GM12878 (cell line): ENCODE measurements around the gene ARHGEF26. TPM values are rescaled to one million over a fixed set of nuclear protein-coding genes. Genes with fewer than 3 reads are reported as not detected.

Experiments used
- ATAC-seq: fragments of 200-7000 bp; cut with Tn5 transposase; 3 replicates; pipeline ENCODE4 v1.9.1; 2020; ENCODE audit warnings: mild to moderate bottlenecking, moderate library complexity
- BruUV-seq: library from RNA; stranded (reverse); fragments of 400-500 nt; replicated peaks from 2 replicates; lab custom pipeline; 2021; lab: Mats Ljungman, UMichigan
- CTCF ChIA-PET: fragments of 300-600 bp; sonication (Branson Sonifier 250); formaldehyde crosslinking; extraction: SDS; loops from one replicate; lab custom pipeline; 2021; ENCODE audit warnings: inconsistent platforms; lab: Yijun Ruan, JAX
- POLR2A ChIA-PET: fragments of 350-600 bp; formaldehyde crosslinking; extraction: SDS; loops from one replicate; lab custom pipeline; 2021; ENCODE audit warnings: inconsistent platforms; lab: Charles Lee
- RAD21 ChIA-PET: fragments of 300-600 bp; sonication (Branson Sonifier 250); formaldehyde crosslinking; loops from one replicate; lab custom pipeline; 2023; ENCODE audit warnings: antibody characterized with exemption; ENCODE audit not compliant: unreplicated experiment; lab: Charles Lee
- SMC1A ChIA-PET: fragments of 300-600 bp; sonication (Branson Sonifier 250); formaldehyde crosslinking; loops from one replicate; lab custom pipeline; 2023; ENCODE audit not compliant: unreplicated experiment, uncharacterized antibody; lab: Charles Lee
- DNase-seq: peaks from one replicate; pipeline ENCODE4 v3.0.0-alpha.2; 2011; ENCODE audit warnings: low read depth, low spot score
- FAIRE-seq: peaks from 3 replicates; lab custom pipeline; 2011; peaks lifted over from hg19 to GRCh38; lab: Jason Lieb, UNC
- H2AFZ ChIP-seq: 2 replicates; pipeline ENCODE4 v1.6.0; 2011; ENCODE audit warnings: low read depth, low read length, control low read depth; ENCODE audit not compliant: control insufficient read depth
- H3K27ac ChIP-seq: 2 replicates; pipeline ENCODE4 v1.5.1; 2011; ENCODE audit warnings: control low read depth; ENCODE audit not compliant: control insufficient read depth, insufficient read depth
- H3K27me3 ChIP-seq, 2 experiments: replicated peaks in 1 of 2; 2 replicates each; pipeline versions ENCODE4 v1.6.0 to v1.6.1; 2011; ENCODE audit warnings: low read length in 1 of 2; ENCODE audit not compliant: control insufficient read depth in 2 of 2, insufficient read depth in 2 of 2
- H3K36me3 ChIP-seq, 2 experiments: 2 replicates each; pipeline ENCODE4 v1.5.1; 2011; ENCODE audit warnings: low read length in 1 of 2; ENCODE audit not compliant: control insufficient read depth in 2 of 2, insufficient read depth in 2 of 2
- H3K4me1 ChIP-seq: 2 replicates; pipeline ENCODE4 v1.6.1; 2011; ENCODE audit warnings: mild to moderate bottlenecking, low read length, moderate library complexity, mixed read lengths; ENCODE audit not compliant: control insufficient read depth, insufficient read depth
- H3K4me2 ChIP-seq: 2 replicates; pipeline ENCODE4 v1.6.0; 2011; ENCODE audit warnings: control low read depth; ENCODE audit not compliant: control insufficient read depth, insufficient read depth
- H3K4me3 ChIP-seq: fragments of 200-600 bp; sonication (generic); 2 replicates; pipeline ENCODE4 v1.5.1; 2016
- H3K79me2 ChIP-seq: 2 replicates; pipeline ENCODE4 v1.6.0; 2011; ENCODE audit warnings: low read length; ENCODE audit not compliant: control insufficient read depth, insufficient read depth
- H3K9ac ChIP-seq: 2 replicates; pipeline ENCODE4 v1.8.0; 2011; ENCODE audit warnings: low read length, control low read depth, mixed read lengths; ENCODE audit not compliant: control insufficient read depth, insufficient read depth
- H3K9me3 ChIP-seq: replicated peaks from 3 replicates; pipeline ENCODE4 v1.5.1; 2011; ENCODE audit warnings: mild to moderate bottlenecking, low read length; ENCODE audit not compliant: control insufficient read depth, insufficient read depth
- H4K20me1 ChIP-seq: 2 replicates; pipeline ENCODE4 v1.6.0; 2011; ENCODE audit not compliant: control insufficient read depth, insufficient read depth
- ATF2 ChIP-seq: IDR thresholded peaks from 2 replicates; pipeline ENCODE4 v1.6.1; 2012; ENCODE audit warnings: low read length, inconsistent platforms
- BMI1 ChIP-seq: fragments of 450-650 bp; IDR thresholded peaks from 2 replicates; pipeline ENCODE4 v1.6.1; 2016; ENCODE audit warnings: mild to moderate bottlenecking, moderate library complexity, borderline replicate concordance
- CEBPB ChIP-seq, 2 experiments: fragments of 150-350 bp in 1 of 2; IDR thresholded peaks; 2 replicates each; pipeline ENCODE4 v1.6.1; 2012 to 2014; ENCODE audit warnings: low read depth in 2 of 2, low read length in 2 of 2, borderline replicate concordance in 1 of 2, inconsistent platforms in 1 of 2
- CHD1 ChIP-seq: IDR thresholded peaks from 2 replicates; pipeline ENCODE4 v1.6.1; 2012; ENCODE audit warnings: low read depth, low read length, improper control_type of control experiment
- LARP7 ChIP-seq: fragments of 450-650 bp; IDR thresholded peaks from 2 replicates; pipeline ENCODE4 v1.6.1; 2017; ENCODE audit warnings: mild to moderate bottlenecking
- MYC ChIP-seq: IDR thresholded peaks from 2 replicates; pipeline ENCODE4 v1.6.1; 2011; ENCODE audit warnings: mild to moderate bottlenecking, low read length, moderate library complexity, inconsistent platforms; ENCODE audit not compliant: insufficient read depth, insufficient replicate concordance, insufficient read length, severe bottlenecking
- NR2F1 ChIP-seq: fragments of 450-650 bp; conservative IDR thresholded peaks from 2 replicates; pipeline ENCODE4 v1.6.1; 2017; ENCODE audit warnings: mild to moderate bottlenecking
- PAX5 ChIP-seq: IDR thresholded peaks from 2 replicates; pipeline ENCODE4 v1.6.1; 2011; ENCODE audit warnings: low read depth, low read length, borderline replicate concordance
- PAX8 ChIP-seq: fragments of 450-650 bp; IDR thresholded peaks from 2 replicates; pipeline ENCODE4 v1.6.1; 2017; ENCODE audit warnings: mild to moderate bottlenecking, moderate library complexity
- TAF1 ChIP-seq: IDR thresholded peaks from 2 replicates; pipeline ENCODE4 v1.6.1; 2011; ENCODE audit warnings: mild to moderate bottlenecking, low read depth, low read length, borderline replicate concordance
- TBL1XR1 ChIP-seq: IDR thresholded peaks from 2 replicates; pipeline ENCODE4 v1.6.1; 2012; ENCODE audit warnings: low read depth, low read length, improper control_type of control experiment
- WRNIP1 ChIP-seq: IDR thresholded peaks from 2 replicates; pipeline ENCODE4 v1.6.1; 2011; ENCODE audit warnings: low read depth, low read length, improper control_type of control experiment, borderline replicate concordance
- ZBTB11 ChIP-seq: fragments of 450-650 bp; formaldehyde crosslinking; IDR thresholded peaks from 2 replicates; pipeline ENCODE4 v1.5.0; 2022; ENCODE audit warnings: mild to moderate bottlenecking, missing genetic modification characterization
- ZNF24 ChIP-seq: fragments of 450-650 bp; IDR thresholded peaks from 2 replicates; pipeline ENCODE4 v1.6.1; 2017; ENCODE audit warnings: antibody characterized with exemption, mild to moderate bottlenecking
- WGBS: methylation state at CpG from one replicate; pipeline ENCODE4 v1.1.6; 2016; ENCODE audit warnings: low lambda C conversion rate; ENCODE audit not compliant: insufficient replicate concordance, insufficient coverage; ENCODE audit errors: missing lambda C conversion rate; 5-methylcytosine and 5-hydroxymethylcytosine counted together
- in situ Hi-C: fragments of 300-500 bp; cut with MboI; formaldehyde crosslinking; loops from 9 replicates; pipeline ENCODE4 v1.14.3; 2018; ENCODE audit warnings: mixed read lengths
- intact Hi-C: fragments of 100-400 bp; cut with micrococcal nuclease; formaldehyde crosslinking; loops from one replicate; pipeline ENCODE4 v1.14.2; 2022; ENCODE audit not compliant: unreplicated experiment
- polyA plus RNA-seq, 11 experiments: library from polyadenylated mRNA; depleted of rRNA in 4 of 11; unstranded in 6 of 11; stranded (reverse) in 5 of 11; fragments of >200 nt; fragmentation: Nextera tagmentation in 4 of 11; fragmentation: Illumina TruSeq in 1 of 11; extraction: Ambion mirVana in 4 of 11; extraction: Trizol in 1 of 11; gene quantifications; 1 replicate in 1 of 11; 2 replicates in 10 of 11; pipeline versions ENCODE4 v1.2.1 to v1.2.3, GENCODE V29; 2011 to 2016; ENCODE audit warnings: inconsistent platforms in 2 of 11, missing spikeins in 2 of 11, low read depth in 1 of 11
- total RNA-seq, 4 experiments: library from RNA; depleted of rRNA in 3 of 4; stranded (reverse); fragments of >200 nt in 3 of 4; fragmentation: Illumina TruSeq in 1 of 4; extraction: Trizol in 1 of 4; gene quantifications; 2 replicates each; pipeline versions ENCODE4 v1.2.1 to v1.2.3, GENCODE V29; 2013 to 2021
- TF ChIP-seq, protein P1 (sequence below): fragments of 450-650 bp; IDR thresholded peaks from 2 replicates; pipeline ENCODE4 v1.6.1; 2014; ENCODE audit warnings: mild to moderate bottlenecking
- TF ChIP-seq, protein P2 (sequence below): fragments of 450-650 bp; IDR thresholded peaks from 2 replicates; pipeline ENCODE4 v1.6.1; 2018; ENCODE audit warnings: borderline replicate concordance, mild to moderate bottlenecking; ENCODE audit not compliant: partially characterized antibody
- TF ChIP-seq, protein P3 (sequence below): IDR thresholded peaks from 2 replicates; pipeline ENCODE4 v1.6.1; 2012; ENCODE audit warnings: low read depth, low read length, improper control_type of control experiment

Gene ARHGEF26
- total and polyA plus RNA-seq, 10 of the 15 experiments (the other 5 are each of a cell fraction or from before 2014, with no cell fraction given): 0.02 to 0.47 (median 0.05) TPM; not detected in 1

GRCh38 chr3:154191520-154191919 is 70.3 kb downstream of the ARHGEF26 start:
- WGBS: 41% methylated on average over 1 of the region's 1 CpG
- no peaks in the 10 kb centered on the region for H3K4me1 ChIP-seq
- no peak overlapping the region for H3K9ac ChIP-seq
- SMC1A ChIA-PET: no interaction called here
- DNase-seq (no peak), ATAC-seq (no peak), FAIRE-seq (no peak)
- H3K79me2 ChIP-seq: no peaks in the 10 kb centered on the region
- no peak overlapping the region for H3K4me3 ChIP-seq
- no peaks in the 10 kb centered on the region for H3K27me3 ChIP-seq
- RAD21 ChIA-PET: no interaction called here
- no peak overlapping the region for H2AFZ ChIP-seq
- intact Hi-C loops: no loop called here
- no peaks in the 10 kb centered on the region for H4K20me1 ChIP-seq
- in situ Hi-C loops: no loop called here
- no peaks in the 10 kb centered on the region for H3K36me3 ChIP-seq
- BruUV-seq: no TSS peak
- POLR2A ChIA-PET: no interaction called here
- CTCF ChIA-PET: interaction anchor here (0.7 kb wide), 1 partner anchor 9 kb away, joined by 3 read pairs; no protein-coding TSS in a partner anchor
- H3K9me3 ChIP-seq: no peaks in the 10 kb centered on the region
- H3K4me2 ChIP-seq: no peak overlapping the region
- H3K27ac ChIP-seq: no peak overlapping the region
- TF ChIP-seq TBL1XR1: no peak
- TF ChIP-seq PAX5: no peak
- TF ChIP-seq NR2F1: no peak
- no peak for TF ChIP-seq ATF2
- TF ChIP-seq, protein P1, sequence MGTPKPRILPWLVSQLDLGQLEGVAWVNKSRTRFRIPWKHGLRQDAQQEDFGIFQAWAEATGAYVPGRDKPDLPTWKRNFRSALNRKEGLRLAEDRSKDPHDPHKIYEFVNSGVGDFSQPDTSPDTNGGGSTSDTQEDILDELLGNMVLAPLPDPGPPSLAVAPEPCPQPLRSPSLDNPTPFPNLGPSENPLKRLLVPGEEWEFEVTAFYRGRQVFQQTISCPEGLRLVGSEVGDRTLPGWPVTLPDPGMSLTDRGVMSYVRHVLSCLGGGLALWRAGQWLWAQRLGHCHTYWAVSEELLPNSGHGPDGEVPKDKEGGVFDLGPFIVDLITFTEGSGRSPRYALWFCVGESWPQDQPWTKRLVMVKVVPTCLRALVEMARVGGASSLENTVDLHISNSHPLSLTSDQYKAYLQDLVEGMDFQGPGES: no peak
- no peak for TF ChIP-seq MYC
- TF ChIP-seq WRNIP1: no peak
- no peak for TF ChIP-seq CEBPB (IDR thresholded peaks at IDR 0.05; ENCODE audit: borderline replicate concordance in 1 of 2, low read depth in 2 of 2, low read length in 2 of 2)
- TF ChIP-seq PAX8: no peak
- TF ChIP-seq ZNF24: no peak
- no peak for TF ChIP-seq BMI1
- no peak for TF ChIP-seq TAF1
- TF ChIP-seq LARP7: no peak
- TF ChIP-seq, protein P2, sequence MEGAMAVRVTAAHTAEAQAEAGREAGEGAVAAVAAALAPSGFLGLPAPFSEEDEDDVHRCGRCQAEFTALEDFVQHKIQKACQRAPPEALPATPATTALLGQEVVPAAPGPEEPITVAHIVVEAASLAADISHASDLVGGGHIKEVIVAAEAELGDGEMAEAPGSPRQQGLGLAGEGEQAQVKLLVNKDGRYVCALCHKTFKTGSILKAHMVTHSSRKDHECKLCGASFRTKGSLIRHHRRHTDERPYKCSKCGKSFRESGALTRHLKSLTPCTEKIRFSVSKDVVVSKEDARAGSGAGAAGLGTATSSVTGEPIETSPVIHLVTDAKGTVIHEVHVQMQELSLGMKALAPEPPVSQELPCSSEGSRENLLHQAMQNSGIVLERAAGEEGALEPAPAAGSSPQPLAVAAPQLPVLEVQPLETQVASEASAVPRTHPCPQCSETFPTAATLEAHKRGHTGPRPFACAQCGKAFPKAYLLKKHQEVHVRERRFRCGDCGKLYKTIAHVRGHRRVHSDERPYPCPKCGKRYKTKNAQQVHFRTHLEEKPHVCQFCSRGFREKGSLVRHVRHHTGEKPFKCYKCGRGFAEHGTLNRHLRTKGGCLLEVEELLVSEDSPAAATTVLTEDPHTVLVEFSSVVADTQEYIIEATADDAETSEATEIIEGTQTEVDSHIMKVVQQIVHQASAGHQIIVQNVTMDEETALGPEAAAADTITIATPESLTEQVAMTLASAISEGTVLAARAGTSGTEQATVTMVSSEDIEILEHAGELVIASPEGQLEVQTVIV: no peak
- no peak for TF ChIP-seq CHD1
- TF ChIP-seq, protein P3, sequence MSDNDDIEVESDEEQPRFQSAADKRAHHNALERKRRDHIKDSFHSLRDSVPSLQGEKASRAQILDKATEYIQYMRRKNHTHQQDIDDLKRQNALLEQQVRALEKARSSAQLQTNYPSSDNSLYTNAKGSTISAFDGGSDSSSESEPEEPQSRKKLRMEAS: no peak
- no peak for TF ChIP-seq ZBTB11 (CRISPR knock-in tag)
